Stimulated activated CD4-positive, alpha-beta T cell treated with anti-CD3 and anti-CD28 coated beads, Interleukin-1b, Interleukin-23, amount 100 ng/mL, for 24 hours (primary cell): Measurements from ENCODE around the gene SLC7A10.
"Not testable (repeated sequence)": the region's sequence is repeated elsewhere in the genome, so short reads cannot be mapped to it uniquely, and the experiment has no call there.

Source experiments
- DNase-seq, 4 experiments: peaks; one replicate each; pipeline ENCODE4 v3.0.0-alpha.2; 2020; ENCODE audit warnings: low read depth in 4 of 4, low spot score in 1 of 4

Gene SLC7A10

DNA sequence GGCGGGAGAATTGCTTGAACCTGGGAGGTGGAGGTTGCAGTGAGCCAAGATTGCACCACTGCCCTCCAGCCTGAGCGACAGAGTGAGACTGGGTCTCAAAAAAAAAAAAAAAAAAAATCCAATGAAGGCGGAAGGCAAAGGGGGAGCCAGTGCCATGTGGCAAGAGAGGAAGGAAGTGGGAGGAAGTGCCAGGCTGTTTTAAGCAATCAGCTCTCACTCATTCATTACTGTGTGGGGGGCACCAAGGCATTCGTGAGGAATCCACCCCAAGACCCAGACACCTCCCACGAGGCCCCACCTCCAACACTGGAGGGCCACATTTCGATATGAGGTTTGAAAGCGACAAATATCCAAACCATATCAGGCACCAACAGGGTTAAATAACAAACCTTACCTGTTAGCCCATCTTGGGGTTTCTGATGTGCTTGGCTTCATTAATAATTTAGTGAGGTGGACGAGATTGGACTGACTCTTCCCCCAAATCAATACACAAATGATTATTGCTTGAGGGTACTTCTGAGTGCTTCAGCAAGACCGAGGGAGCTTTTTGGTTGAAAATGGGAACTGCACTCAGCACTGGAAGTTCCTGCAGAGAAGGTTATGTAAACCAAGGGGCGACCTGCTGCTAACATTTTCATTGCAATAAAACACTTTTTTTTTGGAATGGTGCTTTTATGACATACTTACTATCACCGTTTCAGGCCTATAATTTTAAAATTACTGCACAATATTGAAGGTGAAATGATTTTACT lies 39.0 kb downstream of the SLC7A10 start:
- no peak for DNase-seq

DNA sequence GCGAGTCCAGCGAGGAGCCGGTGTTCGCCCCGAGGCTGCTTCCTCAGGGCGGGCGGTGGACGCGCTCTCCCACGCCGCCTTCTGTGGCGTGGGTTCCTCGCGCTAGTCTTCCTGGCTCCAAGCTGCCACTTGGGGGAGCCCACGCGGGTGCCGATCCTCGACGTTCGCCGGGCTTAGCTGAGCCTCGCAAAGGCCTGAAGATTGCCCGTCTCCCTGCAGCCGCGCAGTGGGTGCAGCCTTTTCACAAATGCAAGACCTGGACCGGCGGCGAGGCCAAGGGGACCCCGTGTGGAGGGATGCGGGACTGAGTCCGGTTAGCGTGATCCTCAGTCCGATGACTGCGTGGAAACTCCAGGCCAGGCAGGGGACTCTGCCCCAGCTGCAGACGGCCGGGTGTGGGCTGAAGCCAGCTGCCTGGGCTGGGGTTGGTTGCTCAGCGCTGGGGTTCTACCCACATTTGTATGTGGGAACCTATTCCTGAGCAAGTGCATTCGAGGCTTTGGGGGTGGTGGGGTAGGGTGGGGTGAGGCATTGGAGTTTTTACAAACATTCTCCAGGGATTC lies 48.2 kb downstream of the SLC7A10 start:
- DNase-seq = no peak

DNA sequence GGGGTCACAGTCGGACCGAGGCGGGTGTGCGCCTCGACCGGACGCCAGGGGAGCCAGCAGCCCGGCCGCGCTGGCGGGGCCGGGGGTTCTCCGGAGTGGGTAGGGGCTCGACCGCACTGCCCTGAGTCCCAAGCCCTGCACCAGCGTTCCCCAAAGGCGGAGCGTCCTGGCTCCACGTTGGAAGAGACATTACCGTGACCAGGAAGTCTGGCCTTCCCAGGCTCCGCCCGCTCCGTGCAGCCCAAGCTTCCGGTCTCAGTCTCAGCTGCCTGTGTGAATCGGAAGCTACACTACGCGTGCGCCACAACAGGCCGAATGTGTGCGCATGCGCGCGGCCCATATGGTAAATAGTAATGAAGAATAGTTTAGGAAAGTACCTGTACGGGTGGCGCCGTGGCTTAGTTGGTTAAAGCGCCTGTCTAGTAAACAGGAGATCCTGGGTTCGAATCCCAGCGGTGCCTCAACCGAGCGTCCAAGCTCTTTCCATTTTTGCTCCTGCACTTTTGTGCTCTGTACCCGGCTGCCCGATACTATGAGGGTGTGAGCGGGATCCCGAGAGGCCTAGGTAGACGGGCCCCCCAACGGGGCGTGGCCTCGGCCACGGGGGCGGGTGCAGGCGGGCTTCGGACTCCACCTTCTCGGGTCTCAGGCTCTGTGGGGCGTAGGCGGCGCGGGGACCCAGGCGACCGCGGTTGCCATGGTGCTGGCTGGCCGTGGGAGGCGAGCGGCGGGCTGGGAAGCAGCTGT lies 48.8 kb downstream of the SLC7A10 start:
- DNase-seq = peak; percentile 80 to 98 (median 93)

DNA sequence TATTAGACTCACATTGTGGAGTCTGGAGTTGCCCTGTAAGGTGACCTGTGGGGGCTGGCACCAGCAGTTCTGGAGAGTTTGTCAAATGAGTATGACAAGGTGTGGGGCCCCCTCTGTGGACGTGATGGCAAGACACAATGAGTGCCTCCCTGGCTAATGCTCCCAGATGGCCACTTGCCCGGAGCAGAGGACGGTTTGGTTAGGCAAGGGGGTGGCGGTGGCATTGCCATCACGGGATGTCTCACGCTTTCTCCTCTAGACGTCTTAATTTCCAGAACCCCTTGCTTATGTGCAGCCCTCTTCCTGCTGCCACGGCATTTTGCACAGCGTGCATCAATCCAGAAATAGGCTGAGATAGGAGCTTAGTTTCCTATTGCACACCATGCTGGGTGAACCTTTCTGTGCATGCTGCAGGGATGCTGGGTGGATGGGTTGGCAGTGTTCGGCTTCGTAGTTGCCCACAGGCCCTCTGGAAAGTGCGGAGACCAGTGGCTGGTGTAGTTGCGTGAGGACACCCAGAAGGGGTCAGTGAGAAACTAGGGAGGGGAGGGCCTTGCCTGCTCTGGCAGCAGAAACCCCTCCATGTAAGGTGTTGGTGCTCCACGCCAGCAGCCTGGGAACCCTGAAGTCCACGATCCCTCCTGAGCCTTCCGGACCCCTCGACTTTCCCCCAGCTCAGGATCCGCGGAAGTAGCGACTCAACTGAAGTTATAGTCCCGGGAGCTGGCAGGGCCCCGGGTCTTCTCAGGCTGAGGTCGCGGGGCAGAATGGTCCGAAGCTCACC lies 49.6 kb downstream of the SLC7A10 start:
- peak in 1 of 4 experiments; percentile 8 for DNase-seq

DNA sequence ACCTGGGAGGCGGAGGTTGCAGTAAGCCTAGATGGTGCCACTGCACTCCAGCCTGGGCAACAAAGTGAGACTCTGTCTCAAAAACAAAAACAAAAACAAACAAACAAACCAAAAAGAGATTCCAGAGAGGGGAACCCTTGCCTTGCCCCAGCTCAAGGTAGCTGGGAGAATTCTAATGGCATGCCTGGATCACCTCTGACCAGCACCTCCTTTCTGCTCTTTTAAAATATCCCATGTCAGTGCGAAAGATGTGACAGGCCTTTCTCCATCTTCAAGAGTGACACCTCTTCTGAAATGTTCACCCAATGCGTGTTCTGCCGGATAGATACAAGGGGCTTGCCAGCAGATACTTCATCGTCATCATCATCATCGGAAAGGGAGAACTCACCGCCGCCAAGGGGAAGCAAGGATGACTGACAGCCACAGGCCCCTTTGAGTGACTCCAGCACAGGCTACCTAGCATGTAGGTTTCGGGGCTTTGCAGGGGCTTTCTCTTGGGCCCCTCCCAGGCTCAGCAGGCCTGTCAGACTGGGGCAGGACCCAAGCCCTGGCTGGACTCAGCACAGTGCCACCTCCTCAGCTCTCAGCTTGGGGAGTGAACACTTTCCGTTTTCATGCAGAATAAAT lies 50.4 kb downstream of the SLC7A10 start:
- no peak for DNase-seq

DNA sequence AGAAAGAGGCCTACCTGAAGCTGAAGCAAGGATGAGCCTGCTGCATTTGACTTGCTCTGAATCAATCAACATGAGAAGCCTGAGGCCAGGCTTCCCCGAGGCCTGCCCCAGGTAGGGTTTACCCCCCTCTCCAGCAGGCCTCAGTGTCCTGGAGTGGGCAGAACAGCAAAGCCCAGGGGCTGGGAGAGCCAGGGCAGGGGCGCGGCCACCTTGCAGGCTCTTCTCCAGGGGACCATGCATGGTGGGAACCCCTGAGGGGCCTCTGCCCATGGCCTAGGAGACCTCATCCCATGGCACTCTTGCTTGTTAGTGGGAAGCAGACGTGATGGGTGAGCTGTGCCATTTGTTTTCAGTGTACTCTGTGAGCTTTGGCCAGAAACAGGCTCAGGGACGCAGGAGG lies 51.5 kb downstream of the SLC7A10 start:
- no peak for DNase-seq

DNA sequence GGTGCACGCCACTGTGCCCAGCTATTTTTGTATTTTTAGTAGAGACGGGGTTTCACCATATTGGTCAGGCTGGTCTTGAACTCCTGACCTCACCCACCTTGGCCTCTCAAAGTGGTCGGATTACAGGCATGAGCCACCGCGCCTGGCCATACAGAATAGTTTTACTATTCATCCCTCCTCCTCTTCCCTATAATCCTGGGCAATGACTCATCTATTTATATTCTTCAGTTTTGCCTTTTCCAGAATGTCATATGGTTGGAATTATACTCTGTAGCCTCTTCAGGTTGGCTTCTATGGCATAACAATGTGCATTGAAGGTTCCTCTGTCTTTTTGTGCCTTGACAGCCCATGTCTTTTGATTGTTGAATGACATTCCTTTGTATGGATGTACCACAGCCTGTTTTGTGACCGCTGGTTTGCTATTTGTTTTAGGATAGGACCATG lies 53.7 kb downstream of the SLC7A10 start:
- no peak for DNase-seq

DNA sequence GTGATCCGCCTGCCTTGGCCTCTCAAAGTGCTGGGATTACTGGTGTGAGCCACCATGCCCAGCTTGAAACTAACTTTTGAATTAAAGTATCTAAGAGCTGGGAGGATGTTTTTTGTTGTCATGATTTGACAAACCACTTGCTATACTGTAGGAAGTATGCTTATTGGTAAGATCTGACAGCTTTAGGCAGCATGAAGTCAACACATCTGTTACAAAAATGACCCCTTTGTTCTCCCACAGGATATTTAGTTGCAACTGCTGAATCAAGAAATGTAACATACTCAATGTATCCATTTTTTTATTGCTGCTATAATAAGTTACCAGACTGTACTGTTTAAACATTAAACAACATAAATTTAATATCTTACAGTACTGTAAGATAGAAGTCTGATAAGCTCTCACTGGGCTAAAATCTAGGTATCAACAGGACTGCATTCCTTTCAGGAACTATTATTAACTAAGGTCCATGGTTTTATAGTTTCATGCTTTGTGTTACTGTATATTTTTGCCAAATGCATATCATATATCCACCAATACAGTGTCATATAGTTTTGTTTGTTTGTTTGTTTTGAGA lies 54.3 kb downstream of the SLC7A10 start:
- DNase-seq = no peak

DNA sequence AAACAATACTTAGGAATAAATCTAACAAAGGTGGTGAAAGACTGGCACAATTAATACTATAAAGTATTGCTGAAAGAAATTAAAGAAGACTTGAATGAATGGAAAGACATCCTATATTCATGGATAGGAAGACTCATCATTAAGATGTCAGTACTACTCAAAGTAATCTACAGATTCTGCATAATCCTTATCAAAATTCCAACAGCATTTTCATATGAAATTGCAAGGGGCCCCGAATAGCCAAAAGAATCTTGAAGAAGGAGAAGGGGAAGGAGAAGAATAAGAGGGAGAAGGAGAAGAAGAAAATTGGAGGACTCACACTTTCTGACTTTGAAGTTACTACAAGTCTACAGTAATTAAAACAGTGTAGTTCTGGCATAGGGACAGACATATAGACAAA lies 57.1 kb downstream of the SLC7A10 start:
- no peak for DNase-seq

DNA sequence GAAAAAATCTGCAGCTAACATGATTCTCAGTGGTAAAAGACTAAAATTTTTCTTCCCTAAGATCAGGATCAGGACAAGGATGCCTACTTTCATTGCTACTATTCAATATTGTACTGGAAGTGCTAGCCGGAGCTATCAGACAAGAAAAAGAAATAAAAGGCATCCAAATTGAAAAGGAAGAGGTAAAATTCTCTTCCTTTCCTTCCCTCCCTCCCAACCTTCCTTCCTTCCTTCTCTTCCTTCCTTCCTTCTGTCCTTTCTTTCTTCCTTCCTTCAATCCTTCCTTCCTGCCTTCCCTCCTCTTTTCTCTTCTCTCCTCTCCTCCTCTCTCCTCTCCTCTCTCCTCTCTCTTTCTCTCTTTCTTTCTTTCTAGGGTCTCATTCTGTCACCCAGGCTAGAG lies 58.2 kb downstream of the SLC7A10 start:
- DNase-seq = no peak

DNA sequence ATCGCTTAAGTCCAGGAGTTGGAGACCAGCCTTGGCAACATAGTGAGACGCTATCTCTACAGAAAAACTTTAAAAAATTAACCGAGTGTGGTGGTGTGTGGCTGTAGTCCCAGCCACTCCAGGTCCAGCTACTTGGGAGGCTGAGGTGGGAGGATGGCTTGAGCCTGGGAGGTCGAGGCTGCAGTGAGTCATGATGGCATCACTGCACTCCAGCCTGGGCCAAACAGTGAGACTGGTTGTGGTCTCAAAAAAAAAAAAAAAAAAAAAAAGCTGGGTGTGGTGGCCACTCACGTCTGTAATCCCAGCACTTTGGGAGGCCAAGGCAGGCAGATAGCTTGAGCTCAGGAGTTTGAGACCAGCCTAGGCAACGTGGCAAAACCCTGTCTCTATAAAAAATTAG lies 59.6 kb downstream of the SLC7A10 start:
- not testable (repeated sequence) for DNase-seq

DNA sequence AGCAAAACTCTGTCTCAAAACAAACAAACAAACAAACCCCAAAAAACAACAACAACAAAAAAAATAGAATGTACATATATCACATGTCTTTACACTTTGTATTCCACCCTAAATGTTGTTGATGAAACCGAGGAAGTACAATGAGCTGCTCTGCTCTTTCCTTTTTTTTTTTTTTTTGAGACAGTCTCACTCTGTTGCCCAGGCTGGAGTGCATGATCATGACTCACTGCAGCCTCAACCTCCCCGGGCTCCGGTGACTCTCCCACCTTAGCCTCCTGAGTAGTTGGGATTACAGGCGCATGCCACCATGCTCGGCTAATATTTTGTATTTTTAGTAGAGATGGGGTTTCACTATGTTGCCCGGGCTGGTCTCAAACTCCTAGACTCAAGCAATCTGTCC lies 62.2 kb downstream of the SLC7A10 start:
- DNase-seq = no peak

DNA sequence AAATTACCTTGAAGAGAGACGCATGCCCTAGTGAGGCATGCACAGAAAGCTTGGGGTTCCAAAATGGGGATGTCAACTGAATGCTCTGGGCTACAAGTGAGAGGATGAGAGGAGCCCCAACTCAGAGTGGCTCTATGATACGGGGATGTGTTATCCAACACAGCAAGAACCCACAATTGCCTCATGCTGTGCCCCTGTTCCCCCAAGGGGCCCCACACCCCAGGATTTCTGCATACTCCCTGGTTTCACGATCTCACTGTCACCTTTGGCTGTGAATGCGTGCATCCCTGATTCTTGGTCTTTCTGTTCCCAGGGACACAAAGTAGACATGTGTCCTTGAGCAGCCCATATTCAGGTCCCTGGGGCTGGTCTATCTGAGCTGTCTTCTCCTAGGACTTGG lies 64.4 kb downstream of the SLC7A10 start:
- no peak for DNase-seq

DNA sequence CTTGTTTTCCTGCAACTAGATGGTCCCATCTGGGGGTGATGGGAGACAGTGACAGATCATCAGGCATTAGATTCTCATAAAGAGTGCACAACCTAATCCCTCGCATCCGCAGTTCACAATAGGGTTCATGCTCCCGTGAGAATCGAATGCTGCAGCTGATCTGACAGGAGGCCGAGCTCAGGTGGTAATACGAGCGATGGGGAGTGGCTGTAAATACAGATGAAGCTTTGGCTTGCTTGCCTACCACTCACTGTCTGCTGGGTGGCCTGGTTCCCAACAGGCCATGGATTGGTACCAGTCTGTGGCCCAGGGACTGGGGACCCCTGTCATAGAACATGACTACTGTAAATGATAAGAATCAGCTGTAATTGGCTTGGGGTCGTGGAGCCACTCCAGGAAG lies 65.8 kb downstream of the SLC7A10 start:
- DNase-seq = no peak

DNA sequence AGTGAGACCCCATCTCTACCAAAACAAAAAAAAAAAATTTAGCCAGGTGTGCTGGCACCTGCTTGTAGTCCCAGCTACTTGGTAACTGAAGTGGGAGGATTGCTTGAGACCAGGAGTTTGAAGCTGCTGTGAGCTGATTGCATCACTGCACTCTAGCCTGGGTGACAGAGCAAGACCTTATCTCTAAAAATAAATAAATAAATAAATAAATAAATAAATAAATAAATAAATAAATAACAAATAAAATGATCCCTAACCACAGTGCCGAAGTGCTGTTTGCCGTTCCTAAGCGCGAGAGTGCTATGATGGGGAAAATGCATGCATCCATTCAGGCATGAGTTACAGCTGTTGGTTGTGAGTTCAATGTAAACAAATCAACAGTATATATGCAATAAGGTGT lies 66.5 kb downstream of the SLC7A10 start:
- DNase-seq = no peak
